Body of pancreas (tissue), 4 donors: ENCODE results near the gene LDAH. TPM values are rescaled to one million over a fixed set of nuclear protein-coding genes. Genes with fewer than 3 reads are reported as not detected.
"Not testable (repeated sequence)": the region's sequence is repeated elsewhere in the genome, so short reads cannot be mapped to it uniquely, and the experiment has no call there.

Experiments
- ATAC-seq: fragments of 150-250 bp; one replicate; pipeline ENCODE4 v1.9.1; 2016
- DNase-seq, 4 donors: peaks; one replicate each; pipeline ENCODE4 v3.0.0-alpha.2; 2019
- H3K27ac ChIP-seq, 4 donors: fragments of 200-600 bp; sonication (generic); 1 replicate in 3 of 4; 2 replicates in 1 of 4; pipeline versions ENCODE4 v1.5.1 to v1.6.1; 2016 to 2019; ENCODE audit warnings: mild to moderate bottlenecking in 1 of 4, mixed read lengths in 1 of 4, moderate library complexity in 1 of 4
- H3K27me3 ChIP-seq, 2 donors: fragments of 200-600 bp; sonication (generic); one replicate each; pipeline ENCODE4 v1.6.0; 2016; ENCODE audit warnings: mild to moderate bottlenecking in 1 of 2
- H3K36me3 ChIP-seq, 2 donors: fragments of 200-600 bp; sonication (generic); replicated peaks in 1 of 2; 2 replicates each; pipeline ENCODE4 v1.5.1; 2016; ENCODE audit warnings: low read depth in 2 of 2; ENCODE audit not compliant: insufficient read depth in 1 of 2
- H3K4me1 ChIP-seq: fragments of 200-600 bp; sonication (generic); one replicate; pipeline ENCODE4 v1.6.0; 2016
- H3K4me3 ChIP-seq, 2 donors: fragments of 200-600 bp; sonication (generic); 1 replicate in 1 of 2; 2 replicates in 1 of 2; pipeline ENCODE4 v1.5.1; 2016 to 2019
- H3K9me3 ChIP-seq, 3 donors: fragments of 200-600 bp; sonication (generic); 1 replicate in 2 of 3; 2 replicates in 1 of 3; pipeline ENCODE4 v1.5.1; 2016
- POLR2A ChIP-seq, 3 donors: fragments of 450-650 bp; IDR thresholded peaks; one replicate each; pipeline ENCODE4 v1.6.1; 2016; ENCODE audit warnings: antibody characterized with exemption in 3 of 3, mild to moderate bottlenecking in 2 of 3
- whole genome bisulfite sequencing, 2 donors: methylation state at CpG; one replicate each; pipeline ENCODE4 v1.1.5; 2017; 5-methylcytosine and 5-hydroxymethylcytosine counted together
- intact Hi-C: fragments of 100-400 bp; cut with DNase I; formaldehyde crosslinking; loops from one replicate; pipeline ENCODE4 v1.15.1; 2023
- total RNA-seq, 2 donors: library from RNA; depleted of rRNA; stranded (reverse); fragments of >200 nt; gene quantifications; one replicate each; pipeline ENCODE4 v1.1.0, GENCODE V29; 2016
- TF ChIP-seq, protein P1 (sequence below), 7 experiments: fragments of 450-650 bp in 4 of 7; fragments of 200-600 bp in 3 of 7; sonication (generic) in 3 of 7; IDR thresholded peaks; one replicate each; pipeline ENCODE4 v1.5.1; 2016 to 2019; ENCODE audit warnings: antibody characterized with exemption in 7 of 7

The LDAH gene
- total RNA-seq, 2 donors from 2014 or later, result 6.9 to 10.6 TPM

GRCh38 chr2:20724500-20725053, 98.3 kb downstream of the LDAH start:
- Histone ChIP-seq H3K9me3 (no peaks in the 10 kb centered on the region), H3K4me3 (no peak overlapping the region), H3K36me3 (no peaks in the 10 kb centered on the region), H3K4me1 (peaks cover 13% of the 10 kb centered on the region), H3K27ac (no peak overlapping the region), H3K27me3 (no peaks in the 10 kb centered on the region)
- DNase-seq (no peak), ATAC-seq (no peak)
- intact Hi-C loops, result no loop called here
- no peak for TF ChIP-seq POLR2A (IDR thresholded peaks at IDR 0.05)
- TF ChIP-seq, protein P1, sequence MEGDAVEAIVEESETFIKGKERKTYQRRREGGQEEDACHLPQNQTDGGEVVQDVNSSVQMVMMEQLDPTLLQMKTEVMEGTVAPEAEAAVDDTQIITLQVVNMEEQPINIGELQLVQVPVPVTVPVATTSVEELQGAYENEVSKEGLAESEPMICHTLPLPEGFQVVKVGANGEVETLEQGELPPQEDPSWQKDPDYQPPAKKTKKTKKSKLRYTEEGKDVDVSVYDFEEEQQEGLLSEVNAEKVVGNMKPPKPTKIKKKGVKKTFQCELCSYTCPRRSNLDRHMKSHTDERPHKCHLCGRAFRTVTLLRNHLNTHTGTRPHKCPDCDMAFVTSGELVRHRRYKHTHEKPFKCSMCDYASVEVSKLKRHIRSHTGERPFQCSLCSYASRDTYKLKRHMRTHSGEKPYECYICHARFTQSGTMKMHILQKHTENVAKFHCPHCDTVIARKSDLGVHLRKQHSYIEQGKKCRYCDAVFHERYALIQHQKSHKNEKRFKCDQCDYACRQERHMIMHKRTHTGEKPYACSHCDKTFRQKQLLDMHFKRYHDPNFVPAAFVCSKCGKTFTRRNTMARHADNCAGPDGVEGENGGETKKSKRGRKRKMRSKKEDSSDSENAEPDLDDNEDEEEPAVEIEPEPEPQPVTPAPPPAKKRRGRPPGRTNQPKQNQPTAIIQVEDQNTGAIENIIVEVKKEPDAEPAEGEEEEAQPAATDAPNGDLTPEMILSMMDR (IDR thresholded peaks at IDR 0.05), result no peak
- WGBS, 2 donors, result 94 to 97% methylated on average over 3 of the region's 3 CpGs

GRCh38 chr2:20723543-20723942, 99.4 kb downstream of the LDAH start:
- Histone ChIP-seq H3K27me3 (no peaks in the 10 kb centered on the region), H3K27ac (no peak overlapping the region), H3K4me1 (peaks cover 9% of the 10 kb centered on the region), H3K4me3 (no peak overlapping the region), H3K36me3 (no peaks in the 10 kb centered on the region), H3K9me3 (no peaks in the 10 kb centered on the region)
- DNase-seq, result no peak
- ATAC-seq, result no peak
- intact Hi-C loops, result no loop called here
- TF ChIP-seq, protein P1 (IDR thresholded peaks at IDR 0.05), result no peak
- TF ChIP-seq POLR2A (IDR thresholded peaks at IDR 0.05), result no peak

DNA sequence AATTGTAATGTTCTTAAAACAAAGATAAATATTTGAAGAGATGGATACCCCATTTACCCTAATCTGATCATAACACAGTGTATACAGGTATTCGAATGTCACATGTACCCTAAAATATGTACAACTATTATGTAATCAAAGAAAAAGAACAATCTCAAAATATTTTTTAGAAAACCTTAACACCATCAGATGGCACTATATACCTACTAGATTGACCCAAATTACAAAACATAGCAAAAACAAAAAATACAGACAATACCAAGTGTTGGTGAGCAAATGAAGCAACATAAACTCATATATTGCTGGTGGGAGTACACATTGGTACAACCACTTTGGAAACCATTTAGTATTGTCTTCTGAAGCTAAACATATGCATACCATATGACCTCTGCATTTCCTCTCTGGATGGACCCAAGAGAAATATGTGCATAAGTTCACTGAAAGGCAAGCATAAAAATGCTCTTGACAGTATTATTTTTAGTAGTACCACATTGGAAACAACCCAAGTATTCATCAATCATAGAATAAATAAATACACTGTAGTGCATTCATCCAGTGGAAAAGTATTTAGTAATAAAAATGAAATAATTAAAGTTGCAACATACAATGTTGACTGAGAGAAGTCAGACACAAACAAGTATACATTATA, 100.2 kb downstream of the LDAH start:
- intact Hi-C loops, result no loop called here

DNA sequence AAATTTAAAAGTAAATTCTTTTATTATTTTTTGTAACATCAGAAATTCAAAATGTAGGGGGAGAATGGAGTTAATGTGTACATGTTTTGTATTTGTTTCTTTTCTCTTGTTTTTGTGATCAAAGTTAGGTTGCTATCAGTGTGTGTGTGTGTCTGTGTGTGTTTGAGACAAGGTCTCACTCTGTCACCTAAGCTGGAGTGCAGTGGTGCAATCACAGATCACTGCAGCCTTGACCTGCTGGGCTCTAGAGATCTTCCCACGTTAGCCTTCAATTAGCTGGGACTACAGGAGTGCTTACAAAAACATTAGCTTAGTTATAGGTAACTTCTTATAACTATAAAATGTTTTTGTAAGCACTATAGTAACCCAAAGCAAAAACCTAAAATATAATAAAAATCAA, 105.3 kb downstream of the LDAH start:
- intact Hi-C loops, result no loop called here
- 79 to 80% methylated on average over 1 of the region's 1 CpG for WGBS, 2 donors
- no peak for ATAC-seq

More for the DNA sequence above, 100.2 kb downstream of the LDAH start:
- DNase-seq (no peak), ATAC-seq (no peak)
- TF ChIP-seq, protein P1 (IDR thresholded peaks at IDR 0.05), result no peak
- TF ChIP-seq POLR2A (IDR thresholded peaks at IDR 0.05), result no peak
- Histone ChIP-seq H3K9me3 (no peaks in the 10 kb centered on the region), H3K36me3 (no peaks in the 10 kb centered on the region), H3K4me1 (peaks cover 1% of the 10 kb centered on the region), H3K27ac (no peak overlapping the region), H3K4me3 (no peak overlapping the region), H3K27me3 (no peaks in the 10 kb centered on the region)
- WGBS, 2 donors, result 89 to 95% methylated on average over 1 of the region's 1 CpG

GRCh38 chr2:20716164-20716563, 106.7 kb downstream of the LDAH start:
- ATAC-seq, intact Hi-C loops, H3K27me3 ChIP-seq, DNase-seq, H3K9me3 ChIP-seq, H3K36me3 ChIP-seq, H3K4me1 ChIP-seq, H3K4me3 ChIP-seq, H3K27ac ChIP-seq: not testable (repeated sequence)
- 91 to 94% methylated on average over 3 of the region's 3 CpGs for WGBS, 2 donors

More for the DNA sequence above, 105.3 kb downstream of the LDAH start:
- H3K9me3 ChIP-seq, result no peaks in the 10 kb centered on the region
- no peak for DNase-seq
- no peak overlapping the region for H3K4me3 ChIP-seq
- H3K27ac ChIP-seq, result no peak overlapping the region
- H3K4me1 ChIP-seq, result no peaks in the 10 kb centered on the region
- no peak for TF ChIP-seq POLR2A (IDR thresholded peaks at IDR 0.05)
- TF ChIP-seq, protein P1 (IDR thresholded peaks at IDR 0.05), result no peak
- no peaks in the 10 kb centered on the region for H3K36me3 ChIP-seq
- H3K27me3 ChIP-seq, result no peaks in the 10 kb centered on the region

DNA sequence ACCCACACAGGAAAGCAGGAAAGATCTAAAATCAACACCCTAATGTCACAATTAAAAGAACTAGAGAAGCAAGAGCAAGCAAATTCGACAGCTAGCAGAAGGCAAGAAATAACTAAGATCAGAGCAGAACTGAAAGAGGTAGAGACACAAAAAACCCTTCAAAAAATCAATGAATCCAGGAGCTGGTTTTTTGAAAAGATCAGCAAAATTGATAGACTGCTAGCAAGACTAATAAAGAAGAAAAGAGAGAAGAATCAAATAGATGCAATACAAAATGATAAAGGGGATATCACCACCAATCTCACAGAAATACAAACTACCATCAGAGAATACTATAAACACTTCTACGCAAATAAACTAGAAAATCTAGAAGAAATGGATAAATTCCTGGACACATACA, 108.5 kb downstream of the LDAH start:
- ATAC-seq, H3K27ac ChIP-seq, H3K36me3 ChIP-seq, DNase-seq, intact Hi-C loops, H3K4me1 ChIP-seq, H3K9me3 ChIP-seq, H3K27me3 ChIP-seq, H3K4me3 ChIP-seq: not testable (repeated sequence)
- 93 to 100% methylated on average over 2 of the region's 2 CpGs for WGBS, 2 donors

- H3K27ac ChIP-seq, H3K4me3 ChIP-seq, DNase-seq, H3K4me1 ChIP-seq, H3K27me3 ChIP-seq, ATAC-seq, intact Hi-C loops, H3K36me3 ChIP-seq, H3K9me3 ChIP-seq: not testable (repeated sequence)
- WGBS, 2 donors, result 97 to 98% methylated on average over 3 of the region's 3 CpGs
These were observed 109.3 kb downstream of the LDAH start for GRCh38 chr2:20713585-20713984.

GRCh38 chr2:20711641-20712040, 111.3 kb downstream of the LDAH start:
- H3K36me3 ChIP-seq, H3K9me3 ChIP-seq, H3K4me3 ChIP-seq, H3K27ac ChIP-seq, ATAC-seq, intact Hi-C loops, H3K27me3 ChIP-seq, H3K4me1 ChIP-seq, DNase-seq: not testable (repeated sequence)
- 94% methylated on average over 7 of the region's 7 CpGs; no CpG with 5 or more reads in 1 of the 2 donors for WGBS, 2 donors
